22Rv1 (cell line): ENCODE data around the gene PTPRM.

Source experiments
- ZFX ChIP-seq: fragments of 450-650 bp; IDR thresholded peaks from 2 replicates; pipeline ENCODE4 v1.6.1; 2017; ENCODE audit warnings: antibody characterized with exemption, borderline replicate concordance
- TF ChIP-seq, protein P1 (sequence below): fragments of 450-650 bp; IDR thresholded peaks from 2 replicates; pipeline ENCODE4 v1.5.1; 2017; ENCODE audit warnings: mild to moderate bottlenecking

GRCh38 chr18:7548221-7548620 lies 18.9 kb upstream of the PTPRM start:
- TF ChIP-seq, protein P1, sequence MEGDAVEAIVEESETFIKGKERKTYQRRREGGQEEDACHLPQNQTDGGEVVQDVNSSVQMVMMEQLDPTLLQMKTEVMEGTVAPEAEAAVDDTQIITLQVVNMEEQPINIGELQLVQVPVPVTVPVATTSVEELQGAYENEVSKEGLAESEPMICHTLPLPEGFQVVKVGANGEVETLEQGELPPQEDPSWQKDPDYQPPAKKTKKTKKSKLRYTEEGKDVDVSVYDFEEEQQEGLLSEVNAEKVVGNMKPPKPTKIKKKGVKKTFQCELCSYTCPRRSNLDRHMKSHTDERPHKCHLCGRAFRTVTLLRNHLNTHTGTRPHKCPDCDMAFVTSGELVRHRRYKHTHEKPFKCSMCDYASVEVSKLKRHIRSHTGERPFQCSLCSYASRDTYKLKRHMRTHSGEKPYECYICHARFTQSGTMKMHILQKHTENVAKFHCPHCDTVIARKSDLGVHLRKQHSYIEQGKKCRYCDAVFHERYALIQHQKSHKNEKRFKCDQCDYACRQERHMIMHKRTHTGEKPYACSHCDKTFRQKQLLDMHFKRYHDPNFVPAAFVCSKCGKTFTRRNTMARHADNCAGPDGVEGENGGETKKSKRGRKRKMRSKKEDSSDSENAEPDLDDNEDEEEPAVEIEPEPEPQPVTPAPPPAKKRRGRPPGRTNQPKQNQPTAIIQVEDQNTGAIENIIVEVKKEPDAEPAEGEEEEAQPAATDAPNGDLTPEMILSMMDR: no peak
- no peak for TF ChIP-seq ZFX
